Adrenal gland (tissue), 12 donors: ENCODE measurements around the gene ADAMTS17. TPM values are rescaled to one million over a fixed set of nuclear protein-coding genes. Genes with fewer than 3 reads are reported as not detected.
A peak's percentile ranks its signal among the peaks of the same experiment; 100 is the strongest.

Experiments
- DNase-seq, 7 donors: peaks; one replicate each; pipeline ENCODE4 v3.0.0-alpha.2; 2019 to 2020
- H3K27ac ChIP-seq, 5 donors: fragments of 200-600 bp; sonication (generic) in 4 of 5; 1 replicate in 3 of 5; 2 replicates in 2 of 5; pipeline versions ENCODE4 v1.5.1 to v1.8.0; 2016 to 2020; ENCODE audit warnings: mild to moderate bottlenecking in 1 of 5
- H3K27me3 ChIP-seq: fragments of 200-600 bp; 2 replicates; pipeline ENCODE4 v1.8.0; 2021
- H3K36me3 ChIP-seq, 2 donors: fragments of 200-600 bp; replicated peaks in 1 of 2; 1 replicate in 1 of 2; 2 replicates in 1 of 2; pipeline versions ENCODE4 v1.5.1 to v1.8.0; 2018 to 2022
- H3K4me1 ChIP-seq, 2 donors: fragments of 200-600 bp; replicated peaks in 1 of 2; 1 replicate in 1 of 2; 2 replicates in 1 of 2; pipeline versions ENCODE4 v1.5.1 to v1.8.0; 2018 to 2021
- H3K4me3 ChIP-seq, 4 donors: fragments of 200-600 bp; sonication (generic) in 3 of 4; one replicate each; pipeline ENCODE4 v1.5.1; 2016 to 2018
- H3K9me3 ChIP-seq, 3 donors: fragments of 200-600 bp; sonication (generic) in 1 of 3; replicated peaks in 1 of 3; 1 replicate in 2 of 3; 2 replicates in 1 of 3; pipeline versions ENCODE4 v1.5.1 to v1.8.0; 2016 to 2021
- POLR2A ChIP-seq, 2 donors: fragments of 450-650 bp; IDR thresholded peaks; one replicate each; pipeline ENCODE4 v1.6.1; 2017; ENCODE audit warnings: antibody characterized with exemption in 2 of 2, mild to moderate bottlenecking in 2 of 2, moderate library complexity in 1 of 2
- WGBS, 4 donors: extraction: QIAGEN DNeasy Blood & Tissue Kit in 2 of 4; methylation state at CpG; one replicate each; pipeline versions ENCODE4 v1.1.5 to v1.1.7; 2013 to 2017; 5-methylcytosine and 5-hydroxymethylcytosine counted together
- intact Hi-C, 2 donors: fragments of 100-400 bp; cut with DNase I; formaldehyde crosslinking; loops; one replicate each; pipeline versions ENCODE4 v1.14.1 to v1.15.0; 2022 to 2023
- polyA plus RNA-seq, 3 donors: library from polyadenylated mRNA; stranded (reverse); fragments of 200-250 nt in 2 of 3; fragments of 350-450 nt in 1 of 3; fragmentation: Illumina TruSeq in 1 of 3; extraction: RNeasy Lipid Tissue Mini Kit (QIAGEN cat#74804) in 1 of 3; gene quantifications; one replicate each; pipeline ENCODE4 v1.2.3, GENCODE V29; 2013 to 2014
- total RNA-seq, 9 donors: library from RNA; depleted of rRNA in 4 of 9; stranded (reverse); fragments of >200 nt in 4 of 9; fragments of 120-200 nt in 1 of 9; fragmentation: NEBNext Ultra II Directional in 1 of 9; extraction: Animal tissue kit (Norgen Biotek cat#: 25700) in 1 of 9; gene quantifications; one replicate each; pipeline versions ENCODE4 v1.1.0 to v1.2.4, GENCODE V29; 2013 to 2023
- TF ChIP-seq, protein P1 (sequence below), 6 experiments: fragments of 450-650 bp in 4 of 6; fragments of 200-600 bp in 2 of 6; sonication (generic) in 1 of 6; IDR thresholded peaks; 1 replicate in 5 of 6; 2 replicates in 1 of 6; pipeline versions ENCODE4 v1.5.1 to v1.8.0; 2016 to 2021; ENCODE audit warnings: antibody characterized with exemption in 6 of 6, mild to moderate bottlenecking in 2 of 6, moderate library complexity in 1 of 6
- donor health status: healthy with polysubstance abuse.
- donor health status: Bipolar disorder and iron deficiency.
- donor health status: DM: yes; HTN: yes; CAD: no.
- donor health status: DM: no; HTN: no; CAD: no.
- donor health status: DM: no; HTN: no; CAD: no.
- donor health status: DM: yes; HTN: yes; CAD: no.

The ADAMTS17 gene
- total and polyA plus RNA-seq, 12 donors: 0.51 to 14.8 (median 2.9) TPM

DNA sequence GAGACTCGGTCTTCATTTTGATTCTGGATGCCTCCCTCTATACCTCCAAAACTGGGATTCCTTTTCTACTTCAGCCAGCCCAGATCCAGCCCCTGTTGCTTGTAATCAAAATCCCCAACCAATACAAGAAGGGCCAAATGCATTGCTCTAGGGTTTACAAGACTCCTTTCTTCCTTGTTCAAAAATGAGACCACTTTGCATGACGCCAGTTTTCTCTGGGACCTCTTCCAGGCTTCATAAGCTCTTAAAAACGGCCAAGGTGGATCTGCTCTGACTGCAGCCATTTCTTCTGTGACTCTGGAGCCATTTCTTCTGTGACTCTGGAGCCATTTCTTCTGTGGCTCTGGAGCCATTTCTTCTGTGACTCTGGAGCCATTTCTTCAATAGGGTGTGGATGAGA, 71.9 kb downstream of the ADAMTS17 start:
- Histone ChIP-seq H3K4me1 (no peaks in the 10 kb centered on the region), H3K36me3 (no peaks in the 10 kb centered on the region), H3K27me3 (no peaks in the 10 kb centered on the region), H3K4me3 (no peak overlapping the region), H3K9me3 (no peaks in the 10 kb centered on the region), H3K27ac (no peak overlapping the region)
- TF ChIP-seq, protein P1, sequence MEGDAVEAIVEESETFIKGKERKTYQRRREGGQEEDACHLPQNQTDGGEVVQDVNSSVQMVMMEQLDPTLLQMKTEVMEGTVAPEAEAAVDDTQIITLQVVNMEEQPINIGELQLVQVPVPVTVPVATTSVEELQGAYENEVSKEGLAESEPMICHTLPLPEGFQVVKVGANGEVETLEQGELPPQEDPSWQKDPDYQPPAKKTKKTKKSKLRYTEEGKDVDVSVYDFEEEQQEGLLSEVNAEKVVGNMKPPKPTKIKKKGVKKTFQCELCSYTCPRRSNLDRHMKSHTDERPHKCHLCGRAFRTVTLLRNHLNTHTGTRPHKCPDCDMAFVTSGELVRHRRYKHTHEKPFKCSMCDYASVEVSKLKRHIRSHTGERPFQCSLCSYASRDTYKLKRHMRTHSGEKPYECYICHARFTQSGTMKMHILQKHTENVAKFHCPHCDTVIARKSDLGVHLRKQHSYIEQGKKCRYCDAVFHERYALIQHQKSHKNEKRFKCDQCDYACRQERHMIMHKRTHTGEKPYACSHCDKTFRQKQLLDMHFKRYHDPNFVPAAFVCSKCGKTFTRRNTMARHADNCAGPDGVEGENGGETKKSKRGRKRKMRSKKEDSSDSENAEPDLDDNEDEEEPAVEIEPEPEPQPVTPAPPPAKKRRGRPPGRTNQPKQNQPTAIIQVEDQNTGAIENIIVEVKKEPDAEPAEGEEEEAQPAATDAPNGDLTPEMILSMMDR (IDR thresholded peaks at IDR 0.05): no peak
- TF ChIP-seq POLR2A (IDR thresholded peaks at IDR 0.05): no peak
- DNase-seq: no peak
- intact Hi-C loops: no loop called here
- WGBS, 4 donors: 78 to 88% (median 86%) methylated on average over 3 of the region's 3 CpGs

DNA sequence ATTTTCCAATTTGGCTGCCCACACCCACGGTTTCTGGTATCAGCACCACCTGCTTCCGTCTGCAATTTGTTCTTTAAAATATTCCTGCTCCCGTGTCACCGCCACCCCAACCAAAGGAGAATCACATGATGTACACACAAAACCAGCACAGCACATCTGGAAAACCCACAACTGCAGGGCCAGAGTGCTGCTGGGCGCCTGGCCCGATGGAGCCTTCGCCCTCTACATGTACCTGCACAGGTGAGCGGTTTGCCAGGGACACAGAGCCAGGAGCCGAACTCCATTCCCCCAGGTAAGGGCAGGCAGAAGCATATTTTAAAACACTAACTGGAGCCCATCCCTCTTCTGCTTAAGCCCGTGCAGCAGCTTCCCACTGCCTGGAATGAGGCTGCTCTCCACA, 75.6 kb downstream of the ADAMTS17 start:
- TF ChIP-seq, protein P1 (IDR thresholded peaks at IDR 0.05): no peak
- no peak for TF ChIP-seq POLR2A (IDR thresholded peaks at IDR 0.05)
- intact Hi-C loops: no loop called here
- Histone ChIP-seq H3K27me3 (no peaks in the 10 kb centered on the region), H3K4me1 (no peaks in the 10 kb centered on the region), H3K27ac (no peak overlapping the region), H3K36me3 (no peaks in the 10 kb centered on the region), H3K4me3 (no peak overlapping the region), H3K9me3 (no peaks in the 10 kb centered on the region)
- WGBS, 4 donors: 67 to 78% (median 70%) methylated on average over 10 of the region's 10 CpGs
- no peak for DNase-seq

DNA sequence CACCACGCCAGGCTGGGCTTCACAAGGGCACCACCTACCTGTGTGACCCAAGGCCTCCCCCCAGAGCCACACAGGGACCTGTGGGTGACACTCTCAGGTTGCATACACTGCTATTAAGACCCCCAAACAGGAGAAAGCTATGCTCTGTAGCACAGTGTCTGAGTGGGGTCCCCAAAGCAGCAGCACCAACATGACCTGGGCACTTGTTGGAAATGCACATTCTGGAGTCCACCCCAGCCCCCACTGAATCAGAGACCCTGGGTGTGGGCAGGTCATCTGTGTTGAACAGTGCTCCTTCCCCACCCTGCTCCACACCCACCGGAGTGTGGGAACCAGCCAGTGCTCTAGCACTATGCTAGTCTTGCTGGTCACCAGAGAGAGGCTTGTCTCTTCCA, 76.1 kb downstream of the ADAMTS17 start:
- WGBS, 4 donors: 77 to 100% (median 86%) methylated on average over 1 to 2 of the region's 2 CpGs
- no peaks in the 10 kb centered on the region for H3K9me3 ChIP-seq
- intact Hi-C loops: no loop called here
- DNase-seq: no peak
- no peak for TF ChIP-seq POLR2A (IDR thresholded peaks at IDR 0.05)
- TF ChIP-seq, protein P1 (IDR thresholded peaks at IDR 0.05): no peak
- H3K27ac ChIP-seq: no peak overlapping the region
- H3K36me3 ChIP-seq: no peaks in the 10 kb centered on the region
- no peak overlapping the region for H3K4me3 ChIP-seq
- no peaks in the 10 kb centered on the region for H3K27me3 ChIP-seq
- H3K4me1 ChIP-seq: no peaks in the 10 kb centered on the region

DNA sequence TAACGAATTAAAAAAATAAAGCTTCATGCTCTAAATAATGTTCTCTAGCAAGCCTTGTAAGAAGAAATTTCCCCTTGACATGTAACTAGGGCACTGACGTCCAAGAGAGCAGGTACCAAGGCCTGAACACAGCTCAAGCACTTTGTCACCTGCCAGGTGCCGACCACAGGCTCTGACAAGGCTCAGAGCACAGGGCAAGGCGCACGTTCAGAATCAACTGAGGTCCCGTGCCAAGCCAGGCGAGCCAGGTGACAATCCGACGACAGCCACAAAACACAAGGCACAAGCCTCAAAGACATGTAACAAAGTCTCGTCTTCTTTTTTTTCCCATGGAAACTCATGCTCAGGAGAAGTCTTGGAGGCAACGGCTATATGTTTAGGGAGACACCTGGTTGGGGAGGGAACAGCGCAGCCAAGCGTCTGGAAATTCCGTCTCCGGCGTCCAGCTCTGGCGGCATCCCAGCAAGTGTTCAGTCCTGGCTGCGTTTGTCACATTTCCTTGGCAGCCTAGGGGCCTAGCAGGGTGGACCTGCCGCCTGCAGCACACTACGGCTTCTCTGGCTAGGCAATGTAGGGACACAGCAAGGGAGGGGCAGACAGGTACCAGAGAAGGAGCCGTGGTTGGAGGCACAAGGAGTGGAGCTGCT, 76.7 kb downstream of the ADAMTS17 start:
- no peaks in the 10 kb centered on the region for H3K9me3 ChIP-seq
- H3K4me1 ChIP-seq: no peaks in the 10 kb centered on the region
- H3K27ac ChIP-seq: no peak overlapping the region
- 84 to 89% (median 86%) methylated on average over 18 to 21 of the region's 21 CpGs for WGBS, 4 donors
- intact Hi-C loops: no loop called here
- TF ChIP-seq, protein P1 (IDR thresholded peaks at IDR 0.05): no peak
- TF ChIP-seq POLR2A (IDR thresholded peaks at IDR 0.05): no peak
- no peaks in the 10 kb centered on the region for H3K27me3 ChIP-seq
- no peak overlapping the region for H3K4me3 ChIP-seq
- no peaks in the 10 kb centered on the region for H3K36me3 ChIP-seq
- DNase-seq: peak in 2 of 7 donors; percentile 6 to 31
